ENCODE results near the gene HOXC13. TPM values are rescaled to one million over a fixed set of nuclear protein-coding genes. Genes with fewer than 3 reads are reported as not detected.

Gene HOXC13
- total and polyA plus RNA-seq, 2 of the 13 experiments (the other 11 are each of a cell fraction or from before 2014, with no cell fraction given): 0.07 TPM; not detected in 1

GRCh38 chr12:53971129-53971528 lies 32.5 kb downstream of the HOXC13 start:
- TF ChIP-seq PRPF4 (IDR thresholded peaks at IDR 0.05; ENCODE audit: low read depth, low read length, poor library complexity, severe bottlenecking) (no peak), ZNF407 (CRISPR knock-in tag; IDR thresholded peaks at IDR 0.05; ENCODE audit: not compliant biosample characterization) (no peak), SRY (CRISPR knock-in tag; IDR thresholded peaks at IDR 0.05) (no peak), ZC3H13 (CRISPR knock-in tag; IDR thresholded peaks at IDR 0.05) (no peak), RARG (CRISPR knock-in tag; IDR thresholded peaks at IDR 0.05; ENCODE audit: low read depth) (no peak), THAP11 (CRISPR knock-in tag; IDR thresholded peaks at IDR 0.05) (no peak), SP2 (CRISPR knock-in tag; IDR thresholded peaks at IDR 0.05) (no peak), ZSCAN20 (CRISPR knock-in tag; IDR thresholded peaks at IDR 0.05; ENCODE audit: borderline replicate concordance) (no peak), ELF1 (CRISPR knock-in tag; IDR thresholded peaks at IDR 0.05) (no peak)
- H3K9ac ChIP-seq (ENCODE audit: insufficient read depth, low read depth, low read length): no peak overlapping the region
- H3K36me3 ChIP-seq (replicated peaks in 1 of 2; ENCODE audit: control insufficient read depth in 1 of 2, insufficient read depth in 2 of 2, low read length in 2 of 2): no peaks in the 10 kb centered on the region
- ATAC-seq: no peak
- H3K9me3 ChIP-seq (ENCODE audit: low read length): no peaks in the 10 kb centered on the region
- intact Hi-C loops (cut with micrococcal nuclease; ENCODE audit: unreplicated experiment) (no loop called here), in situ Hi-C loops (cut with HindIII; ENCODE audit: extremely low pct_ligation_motif_present, low pct_unique_long_range_greater_than_20kb) (no loop called here)
- ChIA-PET POLR2A (no interaction called here), CTCF (ENCODE audit: low intra/inter-chr PET ratio, low total read pairs) (no interaction called here)
- H3K79me2 ChIP-seq (ENCODE audit: insufficient read depth, low read length): no peaks in the 10 kb centered on the region
- H2AFZ ChIP-seq (ENCODE audit: low read length): no peak overlapping the region
- no peak overlapping the region for H3K4me3 ChIP-seq (replicated peaks in 1 of 3; ENCODE audit: insufficient read depth in 1 of 3, low read depth in 2 of 3, low read length in 3 of 3)
- 59% methylated on average over 3 of the region's 3 CpGs for WGBS (ENCODE audit: low lambda C conversion rate)
- no TSS peak for BruUV-seq (replicated peaks)
- no peak overlapping the region for H3K4me2 ChIP-seq (ENCODE audit: low read depth, low read length)
- H3K27me3 ChIP-seq (ENCODE audit: control insufficient read depth in 1 of 2, insufficient read depth in 2 of 2, low read length in 2 of 2): peaks cover 17 to 95% of the 10 kb centered on the region in 2 experiments
- H3K4me1 ChIP-seq (ENCODE audit: insufficient read depth, low read length): peaks cover 12% of the 10 kb centered on the region; the same call in 1 of the 2 replicates
- H4K20me1 ChIP-seq (ENCODE audit: insufficient read depth, low read length): 0 out of 2 replicates have a peak, but pooled peaks cover 2% of the 10 kb centered on the region
- no peak for FAIRE-seq
- H3K27ac ChIP-seq (ENCODE audit: extremely low read length, insufficient read depth, low read length): no peak overlapping the region
- DNase-seq (ENCODE audit: low spot score): no peak

Data from HepG2 (cell line).